Urinary bladder (tissue), 4 donors: Measurements from ENCODE around the gene CALM1. TPM values are rescaled to one million over a fixed set of nuclear protein-coding genes. Genes with fewer than 3 reads are reported as not detected.

Experiments used
- DNase-seq: peaks from one replicate; pipeline ENCODE4 v3.0.0-alpha.2; 2015; ENCODE audit errors: extremely low spot score
- H3K27ac ChIP-seq: one replicate; pipeline ENCODE4 v1.5.1; 2013; ENCODE audit warnings: low read depth, mild to moderate bottlenecking, moderate library complexity
- H3K36me3 ChIP-seq: one replicate; pipeline ENCODE4 v1.6.1; 2013; ENCODE audit warnings: mild to moderate bottlenecking, moderate library complexity; ENCODE audit not compliant: insufficient read depth
- H3K4me1 ChIP-seq: one replicate; pipeline ENCODE4 v1.6.1; 2013; ENCODE audit warnings: mild to moderate bottlenecking, moderate library complexity; ENCODE audit not compliant: insufficient read depth
- H3K4me3 ChIP-seq: one replicate; pipeline ENCODE4 v1.5.1; 2013; ENCODE audit warnings: low read depth, low read length
- WGBS: extraction: QIAGEN DNeasy Blood & Tissue Kit; methylation state at CpG from one replicate; pipeline ENCODE4 v1.1.7; 2013; 5-methylcytosine and 5-hydroxymethylcytosine counted together
- polyA plus RNA-seq: library from polyadenylated mRNA; stranded (reverse); fragments of 200-250 nt; gene quantifications from one replicate; pipeline ENCODE4 v1.2.3, GENCODE V29; 2013
- total RNA-seq: library from RNA; depleted of rRNA; stranded (reverse); fragments of >200 nt; gene quantifications from one replicate; pipeline ENCODE4 v1.2.3, GENCODE V29; 2014
- donor health status: healthy with polysubstance abuse.
- donor health status: healthy.

Gene CALM1
- total and polyA plus RNA-seq, 2 donors: 325 to 540 TPM

DNA sequence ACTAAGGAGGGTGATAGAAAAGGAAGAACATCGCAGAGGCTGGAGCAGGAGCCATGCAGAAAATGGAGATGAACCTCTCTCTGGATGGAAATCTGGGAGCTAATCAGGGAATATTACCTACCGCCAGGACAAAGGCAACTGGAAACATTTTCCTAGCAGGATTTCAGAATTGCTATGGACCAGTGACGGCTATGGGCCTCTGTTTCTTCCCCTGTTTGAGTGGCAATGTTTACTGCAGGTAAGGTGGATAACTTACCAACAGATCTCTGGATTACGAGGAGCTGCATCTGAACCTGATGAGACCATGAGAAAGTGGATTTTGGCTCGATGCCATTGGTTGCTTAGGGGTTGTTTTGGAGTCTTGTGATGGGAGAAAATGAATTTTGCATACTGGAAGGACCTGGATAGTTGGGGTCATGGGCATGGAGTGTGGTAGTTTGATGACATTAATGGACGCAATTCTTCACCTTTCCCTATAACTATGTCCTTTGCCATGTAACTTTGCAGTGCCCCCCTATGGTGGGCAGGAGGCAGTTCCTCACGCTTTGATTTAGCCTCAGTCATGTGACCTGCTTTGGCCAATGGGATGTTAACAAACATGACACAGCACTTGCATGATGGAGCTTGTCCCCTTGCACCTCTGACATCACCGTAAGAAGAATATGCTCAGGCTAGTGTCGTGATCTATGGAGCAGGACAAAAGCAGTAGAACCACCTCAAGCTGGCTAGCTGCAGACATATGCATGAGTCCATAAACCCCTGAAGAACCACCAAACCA lies 51.1 kb downstream of the CALM1 start:
- 92% methylated on average over 9 of the region's 9 CpGs for WGBS
- Histone ChIP-seq H3K36me3 (no peaks in the 10 kb centered on the region), H3K27ac (no peak overlapping the region), H3K4me1 (no peaks in the 10 kb centered on the region), H3K4me3 (no peak overlapping the region)
- DNase-seq: no peak

DNA sequence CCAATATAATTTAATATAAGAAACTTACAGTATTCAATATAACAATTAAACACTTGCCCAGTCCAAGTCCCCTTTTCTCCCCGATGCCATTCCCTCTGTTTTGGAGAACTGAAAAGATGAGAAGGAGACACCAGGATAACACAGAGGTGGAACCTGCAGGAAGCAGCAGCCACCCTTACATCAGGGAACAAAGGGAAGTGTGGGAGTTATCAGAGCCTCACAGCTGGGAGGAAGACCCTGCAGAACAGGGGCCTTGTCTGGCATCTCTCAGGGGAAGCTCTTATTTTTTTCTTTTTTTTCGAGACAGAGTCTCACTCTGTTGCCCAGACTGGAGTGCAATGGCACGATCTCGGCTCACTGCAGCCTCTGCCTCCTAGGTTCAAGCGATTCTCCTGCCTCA lies 52.6 kb downstream of the CALM1 start:
- WGBS: 88% methylated on average over 5 of the region's 5 CpGs
- no peaks in the 10 kb centered on the region for H3K36me3 ChIP-seq
- H3K4me3 ChIP-seq: no peak overlapping the region
- H3K27ac ChIP-seq: no peak overlapping the region
- no peak for DNase-seq
- H3K4me1 ChIP-seq: no peaks in the 10 kb centered on the region

- no peak overlapping the region for H3K27ac ChIP-seq
- no peaks in the 10 kb centered on the region for H3K36me3 ChIP-seq
- no peak overlapping the region for H3K4me3 ChIP-seq
- WGBS: 90% methylated on average over 6 of the region's 6 CpGs
- DNase-seq: no peak
- no peaks in the 10 kb centered on the region for H3K4me1 ChIP-seq
These were observed 53.3 kb downstream of the CALM1 start for GRCh38 chr14:90450151-90450550.

- H3K4me1 ChIP-seq: no peaks in the 10 kb centered on the region
- WGBS: 88% methylated on average over 3 of the region's 3 CpGs
- H3K36me3 ChIP-seq: no peaks in the 10 kb centered on the region
- H3K4me3 ChIP-seq: no peak overlapping the region
- DNase-seq: no peak
- H3K27ac ChIP-seq: no peak overlapping the region
These were observed 53.8 kb downstream of the CALM1 start for GRCh38 chr14:90450667-90451066.

DNA sequence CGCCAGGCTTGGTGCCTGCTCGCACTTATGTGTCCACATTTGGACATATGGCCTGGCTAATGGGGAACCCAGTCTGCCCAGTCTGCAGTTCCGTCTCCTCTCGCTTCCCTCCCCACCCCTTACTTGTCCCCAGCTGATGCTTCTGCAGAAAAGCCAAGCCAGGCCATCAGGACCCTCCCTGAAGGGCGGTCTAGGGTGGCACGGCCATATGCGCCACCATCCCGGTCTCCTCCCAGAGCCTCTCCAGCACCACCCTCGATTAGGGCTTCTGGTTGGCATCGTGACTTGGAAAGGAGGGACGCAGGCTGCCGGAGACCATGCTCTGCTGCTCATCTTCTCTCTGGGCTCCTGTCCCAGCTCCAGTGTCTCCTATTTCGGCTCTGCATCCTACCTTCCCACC lies 54.6 kb downstream of the CALM1 start:
- Histone ChIP-seq H3K36me3 (no peaks in the 10 kb centered on the region), H3K4me1 (no peaks in the 10 kb centered on the region), H3K4me3 (no peak overlapping the region), H3K27ac (no peak overlapping the region)
- no peak for DNase-seq
- WGBS: 94% methylated on average over 13 of the region's 13 CpGs

GRCh38 chr14:90451961-90452360 lies 55.1 kb downstream of the CALM1 start:
- Histone ChIP-seq H3K4me1 (no peaks in the 10 kb centered on the region), H3K27ac (no peak overlapping the region), H3K4me3 (no peak overlapping the region), H3K36me3 (no peaks in the 10 kb centered on the region)
- DNase-seq: no peak
- WGBS: 74% methylated on average over 4 of the region's 4 CpGs

- WGBS: 93% methylated on average over 6 of the region's 6 CpGs
- Histone ChIP-seq H3K36me3 (no peaks in the 10 kb centered on the region), H3K4me3 (no peak overlapping the region), H3K4me1 (no peaks in the 10 kb centered on the region), H3K27ac (no peak overlapping the region)
- DNase-seq: no peak
These were observed 55.5 kb downstream of the CALM1 start for GRCh38 chr14:90452366-90452765.

DNA sequence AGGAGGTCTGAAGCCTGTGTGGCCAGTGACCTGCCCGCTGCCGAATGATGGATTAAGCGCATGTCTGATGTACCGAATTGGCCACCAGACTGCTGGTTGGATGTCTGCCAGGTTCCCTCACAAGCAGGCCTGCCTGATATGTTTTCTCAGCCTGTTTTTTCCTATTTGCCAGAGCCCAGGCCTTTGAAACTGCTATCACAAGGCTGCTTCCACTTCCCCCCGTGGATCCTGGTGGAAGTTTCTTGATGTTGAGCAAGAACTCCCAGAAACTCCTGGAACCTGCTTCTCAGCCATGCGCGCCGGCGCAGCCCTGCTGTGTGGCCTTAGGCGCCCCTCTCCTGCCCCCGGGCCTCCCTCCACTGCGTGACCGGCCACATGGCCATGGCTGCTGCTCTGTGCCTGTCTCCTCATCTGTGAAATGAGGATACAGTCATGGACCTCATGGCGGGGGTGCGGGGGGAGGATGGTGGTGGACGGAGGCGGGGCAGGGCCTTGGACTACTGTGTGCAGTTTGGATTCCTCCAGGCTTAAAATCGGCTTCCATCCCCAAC lies 56.6 kb downstream of the CALM1 start:
- Histone ChIP-seq H3K4me1 (no peaks in the 10 kb centered on the region), H3K27ac (no peak overlapping the region), H3K4me3 (no peak overlapping the region), H3K36me3 (no peaks in the 10 kb centered on the region)
- 67% methylated on average over 18 of the region's 18 CpGs for WGBS
- DNase-seq: no peak

- no peak overlapping the region for H3K27ac ChIP-seq
- H3K4me1 ChIP-seq: no peaks in the 10 kb centered on the region
- no peaks in the 10 kb centered on the region for H3K36me3 ChIP-seq
- 46% methylated on average over 30 of the region's 30 CpGs for WGBS
- H3K4me3 ChIP-seq: no peak overlapping the region
- DNase-seq: peak; percentile 67
These were observed 57.5 kb downstream of the CALM1 start for GRCh38 chr14:90454041-90455000.

DNA sequence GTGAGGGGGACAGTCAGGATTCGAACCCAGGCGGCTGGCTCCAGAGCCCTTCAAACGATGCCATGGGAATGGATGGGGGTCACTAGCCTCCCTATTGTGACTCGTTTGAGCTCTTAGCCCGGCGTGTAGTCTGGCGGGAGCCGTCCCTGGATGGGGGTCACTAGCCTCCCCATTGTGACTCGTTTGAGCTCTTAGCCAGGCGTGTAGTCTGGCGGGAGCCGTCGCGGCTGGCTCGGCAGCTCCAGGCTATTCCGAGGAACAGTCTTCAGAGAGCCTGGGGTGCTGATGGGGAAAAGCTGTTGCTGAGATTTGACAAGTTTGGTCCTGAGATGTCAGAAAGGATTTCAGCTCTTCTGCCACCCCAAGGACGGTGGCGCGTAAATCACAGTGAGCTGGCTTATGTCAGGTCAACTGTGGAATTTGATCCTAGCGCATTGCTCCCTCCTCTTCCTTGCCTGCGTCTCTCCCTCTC lies 58.3 kb downstream of the CALM1 start:
- no peak overlapping the region for H3K4me3 ChIP-seq
- no peak overlapping the region for H3K27ac ChIP-seq
- H3K4me1 ChIP-seq: no peaks in the 10 kb centered on the region
- DNase-seq: no peak
- H3K36me3 ChIP-seq: no peaks in the 10 kb centered on the region
- WGBS: 36% methylated on average over 21 of the region's 21 CpGs

- WGBS: 69% methylated on average over 6 of the region's 6 CpGs
- H3K27ac ChIP-seq: no peak overlapping the region
- H3K4me3 ChIP-seq: no peak overlapping the region
- H3K36me3 ChIP-seq: no peaks in the 10 kb centered on the region
- no peak for DNase-seq
- no peaks in the 10 kb centered on the region for H3K4me1 ChIP-seq
These were observed 59.7 kb downstream of the CALM1 start for GRCh38 chr14:90456551-90456950.

- Histone ChIP-seq H3K27ac (no peak overlapping the region), H3K4me3 (no peak overlapping the region), H3K4me1 (no peaks in the 10 kb centered on the region), H3K36me3 (no peaks in the 10 kb centered on the region)
- no peak for DNase-seq
- WGBS: 76% methylated on average over 4 of the region's 4 CpGs
These were observed 60.4 kb downstream of the CALM1 start for GRCh38 chr14:90457186-90457585.
